NT2/D1 (cell line): Measurements from ENCODE around the gene RBM25.
"Not testable (repeated sequence)": the region's sequence is repeated elsewhere in the genome, so short reads cannot be mapped to it uniquely, and the experiment has no call there.

Experiments used
- SUZ12 ChIP-seq: IDR thresholded peaks from 2 replicates; pipeline ENCODE4 v1.6.1; 2011; ENCODE audit not compliant: insufficient read length, insufficient read depth; ENCODE audit errors: extremely low read depth
- YY1 ChIP-seq: IDR thresholded peaks from 2 replicates; pipeline ENCODE4 v1.6.1; 2011; ENCODE audit not compliant: insufficient read length, insufficient read depth

DNA sequence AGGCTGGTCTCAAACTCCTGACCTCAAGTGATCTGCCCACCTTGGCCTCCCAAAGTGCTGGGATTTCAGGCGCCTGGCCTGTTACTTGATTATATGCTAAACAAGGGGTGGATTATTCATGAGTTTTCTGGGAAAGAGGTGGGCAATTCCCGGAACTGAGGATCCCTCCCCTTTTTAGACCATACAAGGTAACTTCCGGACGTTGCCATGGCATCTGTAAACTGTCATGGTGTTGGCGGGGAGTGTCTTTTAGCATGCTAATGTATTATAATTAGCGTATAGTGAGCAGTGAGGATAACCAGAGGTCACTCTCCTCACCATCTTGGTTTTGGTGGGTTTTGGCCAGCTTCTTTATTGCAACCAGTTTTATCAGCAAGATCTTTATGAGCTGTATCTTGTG, 111.5 kb downstream of the RBM25 start:
- not testable (repeated sequence) for TF ChIP-seq YY1, SUZ12
